HG03520 (cell line): ENCODE data around the gene TMEM143.
"Not testable (repeated sequence)": the region's sequence is repeated elsewhere in the genome, so short reads cannot be mapped to it uniquely, and the experiment has no call there.

Source experiments
- ATAC-seq: cut with Tn5 transposase; IDR thresholded peaks from one replicate; pipeline ENCODE4 v1.9.1; 2021; ENCODE audit warnings: mild to moderate bottlenecking, moderate library complexity; ENCODE audit not compliant: unreplicated experiment

Gene TMEM143

DNA sequence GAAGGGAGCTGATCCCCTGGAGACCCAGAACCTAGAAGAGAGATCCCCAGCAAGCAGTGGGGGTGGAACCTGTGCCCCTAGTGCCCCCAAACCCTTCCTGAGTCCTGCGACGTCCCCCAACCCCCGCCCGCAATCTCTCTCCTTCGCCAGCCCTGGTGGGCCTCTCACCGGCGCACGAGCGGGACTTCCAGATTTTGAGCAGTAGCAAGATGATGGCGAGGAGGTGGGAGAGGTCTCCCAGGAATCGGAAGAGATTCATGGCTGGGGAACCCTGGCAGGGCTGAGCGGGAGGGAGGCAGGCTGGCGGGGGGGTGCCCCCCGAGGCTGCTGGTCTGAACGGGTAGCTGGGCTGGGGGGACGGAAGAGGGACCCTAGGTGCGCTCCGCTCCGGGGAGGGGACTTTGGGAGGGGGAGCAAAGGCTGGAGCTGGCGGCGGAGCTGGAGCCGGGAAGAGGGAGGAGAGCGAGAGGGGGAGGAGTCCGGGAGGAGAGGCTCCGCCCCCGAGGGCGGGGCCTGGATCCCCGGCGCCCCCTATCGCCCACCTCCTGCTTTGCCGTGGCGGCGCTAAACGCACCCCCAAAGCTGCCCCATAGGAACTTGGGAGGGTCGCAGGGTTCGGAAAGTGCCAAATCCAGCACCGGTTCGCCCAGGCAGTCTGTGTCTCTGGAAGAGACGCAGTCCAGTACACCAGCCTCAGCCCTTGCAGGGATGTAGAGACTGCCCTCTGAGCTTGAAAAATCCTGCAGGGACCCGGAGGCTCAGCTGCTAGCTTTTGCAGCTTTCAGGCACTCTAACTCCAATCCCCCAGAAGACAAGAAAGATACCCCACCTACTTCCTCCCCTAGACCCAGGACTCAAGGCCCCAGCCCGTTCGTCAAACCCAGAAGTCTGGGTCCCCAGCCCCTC lies 27.6 kb upstream of the TMEM143 start, which contains the start of gene KDELR1:
KDELR1 (minus strand) TSS at position 452 of the 906 bp plus-strand sequence; CDS start at position 259, 193 bp downstream.
- peak; percentile 73 for ATAC-seq

DNA sequence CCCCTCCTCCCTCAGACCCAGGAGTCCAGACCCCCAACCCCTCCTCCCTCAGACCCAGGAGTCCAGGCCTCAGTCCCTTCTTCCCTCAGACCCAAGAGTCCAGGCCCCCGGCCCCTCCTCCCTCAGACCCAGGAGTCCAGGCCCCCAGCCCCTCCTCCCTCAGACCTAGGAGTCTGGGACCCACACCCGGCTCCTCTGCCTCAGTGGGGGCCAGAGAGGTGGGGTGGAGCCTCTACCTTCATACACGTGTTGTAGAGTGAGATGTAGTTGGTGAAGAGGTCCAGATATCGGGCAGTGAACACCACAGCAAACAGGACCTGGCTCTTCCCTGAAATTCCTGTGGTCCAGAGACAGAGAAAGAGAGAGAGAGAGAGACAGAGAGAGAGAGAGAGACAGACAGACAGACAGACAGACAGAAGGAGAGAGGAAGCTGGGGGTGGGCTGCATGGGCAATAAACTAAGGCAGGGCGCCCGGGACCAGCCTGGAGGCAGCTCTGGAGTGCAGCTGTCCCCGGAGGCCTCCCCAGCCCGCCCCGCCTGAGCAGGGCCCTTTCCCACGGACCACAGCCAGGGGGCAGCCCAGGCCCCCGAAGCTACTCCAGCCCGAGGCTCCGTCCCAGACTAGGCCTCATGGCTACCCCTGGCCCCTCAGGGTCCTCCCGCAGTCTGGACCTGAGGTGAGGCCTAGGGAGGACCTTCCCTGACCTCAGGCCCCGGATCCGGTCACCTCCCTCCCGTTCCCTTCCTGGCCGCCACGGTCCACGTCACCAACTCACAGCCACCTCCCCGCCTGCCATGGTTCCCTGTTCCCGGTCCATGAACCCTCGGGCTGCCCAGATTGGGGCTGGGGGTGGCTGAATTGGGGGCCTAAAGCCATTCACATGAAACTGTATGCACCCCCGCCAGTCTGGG lies 26.7 kb upstream of the TMEM143 start:
- peak; percentile 21 for ATAC-seq

- no peak for ATAC-seq
Observed at GRCh38 chr19:48386981-48387380, 23.2 kb upstream of the TMEM143 start.

DNA sequence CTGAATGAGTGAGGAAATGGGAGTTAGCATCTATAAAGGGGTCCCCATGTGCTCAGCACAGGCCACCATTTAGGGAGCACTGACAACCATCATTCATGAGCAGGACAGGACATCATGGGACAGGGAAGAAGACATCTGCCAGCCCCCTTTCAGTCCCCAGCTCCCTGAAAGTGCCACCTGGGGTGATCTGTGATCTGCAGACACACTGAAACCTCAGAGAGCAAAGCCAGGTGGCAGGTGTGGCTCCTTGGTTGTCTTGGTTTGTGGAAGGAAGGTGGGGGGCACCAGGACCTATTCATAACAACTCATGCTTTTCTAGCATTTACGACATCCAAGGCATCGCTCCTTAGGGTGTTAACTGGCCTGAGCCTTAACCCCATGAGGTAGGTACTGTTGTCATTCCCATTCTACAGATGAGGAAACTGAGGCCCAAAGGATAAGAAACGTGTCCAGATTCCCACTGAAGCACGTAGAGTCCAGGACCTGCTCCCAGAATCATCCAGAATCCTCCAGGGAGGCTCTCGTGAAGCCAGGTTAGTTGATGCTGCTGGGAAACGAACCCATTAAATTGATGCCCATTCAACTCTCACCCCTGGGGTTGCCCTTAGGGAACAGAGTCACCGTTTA lies 21.8 kb upstream of the TMEM143 start:
- no peak for ATAC-seq

GRCh38 chr19:48382286-48382685 lies 18.5 kb upstream of the TMEM143 start:
- ATAC-seq, result no peak

GRCh38 chr19:48381178-48381950 lies 17.6 kb upstream of the TMEM143 start:
- no peak for ATAC-seq

DNA sequence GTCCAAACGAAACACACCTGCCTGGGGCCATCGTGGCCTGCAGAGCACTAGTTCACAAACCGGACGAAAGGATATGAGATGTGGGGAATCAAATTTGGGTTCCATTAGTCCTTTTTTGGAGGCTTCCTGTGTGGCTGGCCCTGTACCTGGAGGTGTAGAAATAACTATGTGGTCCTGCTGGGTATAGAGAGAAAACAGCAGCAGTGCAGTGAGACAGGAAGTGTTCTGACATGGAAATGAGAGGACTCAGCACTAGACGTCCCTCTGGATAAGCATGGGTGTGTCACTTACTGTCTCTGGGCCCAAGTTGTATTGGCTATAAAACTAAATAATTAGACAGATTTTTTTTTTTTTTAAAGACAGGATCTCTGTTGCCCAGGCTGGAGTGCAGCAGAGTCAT lies 15.3 kb upstream of the TMEM143 start:
- ATAC-seq, result no peak

GRCh38 chr19:48378194-48378570 lies 14.4 kb upstream of the TMEM143 start:
- ATAC-seq, result no peak

- ATAC-seq, result no peak
Observed at GRCh38 chr19:48373567-48373966, 9.8 kb upstream of the TMEM143 start.

DNA sequence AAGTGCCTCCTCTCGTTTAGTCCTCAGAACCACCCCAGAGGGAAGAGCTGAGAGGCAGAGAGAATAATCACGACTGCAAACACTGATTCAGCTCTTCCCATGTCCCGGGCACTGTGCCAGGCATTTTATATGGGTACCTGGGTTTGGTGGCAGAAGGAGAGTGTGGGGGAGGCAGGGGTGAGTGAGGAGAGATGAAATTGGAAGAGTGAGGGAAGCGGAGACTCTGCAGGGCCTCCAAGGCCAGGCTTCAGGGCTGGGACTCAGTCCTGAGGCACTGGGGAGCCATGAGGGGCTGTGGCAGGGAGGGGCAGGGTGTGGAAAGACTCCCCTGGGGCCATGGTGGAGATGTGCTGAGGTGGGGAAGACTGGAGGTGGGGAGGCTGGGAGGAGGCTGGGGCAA lies 9.2 kb upstream of the TMEM143 start:
- no peak for ATAC-seq

- not testable (repeated sequence) for ATAC-seq
Observed at GRCh38 chr19:48371771-48372170, 8.0 kb upstream of the TMEM143 start.

GRCh38 chr19:48371367-48371766 lies 7.6 kb upstream of the TMEM143 start:
- ATAC-seq, result no peak

GRCh38 chr19:48370955-48371354 lies 7.2 kb upstream of the TMEM143 start:
- no peak for ATAC-seq

GRCh38 chr19:48368936-48369335 lies 5.2 kb upstream of the TMEM143 start:
- ATAC-seq, result no peak

DNA sequence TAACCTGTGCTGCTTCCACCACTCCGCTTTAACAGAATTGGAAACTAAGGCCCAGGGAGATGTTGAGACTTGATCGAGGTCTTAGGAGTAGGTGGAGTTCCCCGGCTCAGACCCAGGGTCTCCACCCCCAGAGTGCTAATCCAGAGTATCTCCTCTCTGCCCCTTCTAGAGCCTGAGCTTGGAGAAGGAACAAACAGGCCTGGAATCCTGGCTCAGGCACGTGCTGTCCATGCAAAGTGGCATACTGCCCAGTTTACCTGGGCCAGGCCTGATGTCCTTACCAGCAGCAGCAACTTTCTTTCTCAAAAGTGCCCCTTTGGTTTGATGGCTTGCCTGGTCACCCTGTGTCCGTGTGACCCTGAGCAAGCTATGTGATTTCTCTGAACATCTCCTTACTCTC lies 4.1 kb upstream of the TMEM143 start:
- no peak for ATAC-seq

- no peak for ATAC-seq
Observed at GRCh38 chr19:48365602-48366001, 1.9 kb upstream of the TMEM143 start.

DNA sequence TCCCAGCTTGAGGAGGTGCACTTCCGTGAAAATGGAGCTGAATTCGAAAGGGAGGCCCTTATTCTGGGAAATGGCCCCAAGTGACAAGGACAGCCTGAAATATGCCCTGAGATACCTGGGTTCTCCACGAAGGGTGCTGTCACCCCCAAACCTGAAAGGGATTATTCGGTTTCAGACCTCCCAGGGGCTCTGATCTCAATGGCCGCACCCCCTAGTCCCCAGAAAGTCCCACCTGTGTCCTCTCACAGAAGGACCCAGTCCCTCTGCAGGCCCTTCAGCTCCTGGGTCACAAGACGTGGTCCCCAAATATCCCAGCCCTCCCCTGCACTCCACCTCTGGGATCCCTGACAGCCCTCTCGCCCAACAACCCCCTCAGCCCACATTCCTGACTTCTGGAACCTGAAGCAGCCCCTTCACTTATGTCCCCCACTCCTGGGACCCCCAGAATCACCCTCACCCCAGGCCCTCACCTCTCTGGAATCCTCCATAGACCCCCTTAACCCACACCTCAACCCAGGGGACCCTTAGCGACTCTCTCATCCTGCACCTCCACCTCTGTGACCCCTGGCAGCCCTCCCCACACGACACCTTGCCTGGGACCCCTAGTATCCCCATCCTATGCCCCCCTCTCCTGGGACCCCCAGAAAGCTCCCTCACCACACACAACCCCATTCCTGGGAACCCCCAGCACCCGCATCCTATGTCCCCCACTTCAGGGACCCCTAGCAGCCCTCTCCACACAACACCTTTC lies 1.0 kb upstream of the TMEM143 start:
- no peak for ATAC-seq

DNA sequence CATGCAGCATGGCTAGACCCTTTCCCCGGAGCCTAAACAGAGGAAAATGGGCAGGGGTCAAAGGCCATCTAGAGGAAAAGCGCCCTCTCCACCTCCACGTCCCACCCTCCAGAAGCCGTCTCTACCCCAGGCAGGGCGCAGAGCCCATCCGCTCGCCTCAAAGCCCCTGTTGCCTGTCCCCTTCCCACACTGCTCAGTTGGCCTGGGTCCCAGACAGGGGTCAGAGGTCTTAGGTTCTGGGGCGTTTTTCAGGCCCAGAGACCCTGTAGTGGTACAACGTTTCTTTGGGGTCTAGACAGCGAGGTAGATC lies 285 bp downstream of the TMEM143 start:
- peak; percentile 2 for ATAC-seq

GRCh38 chr19:48362716-48363499 lies 832 bp downstream of the TMEM143 start:
- ATAC-seq, result peak; percentile 51
